Measurements from ENCODE around the gene BTBD7. TPM values are rescaled to one million over a fixed set of nuclear protein-coding genes. Genes with fewer than 3 reads are reported as not detected.

Gene BTBD7
- polyA plus RNA-seq, 1 donor (not counting 4 experiments of a cell fraction or from before 2014, with no cell fraction given) = 25.1 TPM

- Histone ChIP-seq H3K9ac (ENCODE audit: control insufficient read depth, extremely low read depth, insufficient read depth, low read length) (no peak overlapping the region), H4K20me1 (ENCODE audit: control insufficient read depth, extremely low read depth, insufficient read depth, low read length) (no peaks in the 10 kb centered on the region), H3K27me3 (ENCODE audit: control insufficient read depth, extremely low read depth, insufficient read depth, low read length) (no peaks in the 10 kb centered on the region), H3K4me2 (ENCODE audit: control insufficient read depth, extremely low read depth, insufficient read depth, low read depth, low read length) (no peak overlapping the region), H3K9me3 (ENCODE audit: control insufficient read depth, low read depth, low read length) (no peaks in the 10 kb centered on the region), H2AFZ (ENCODE audit: control insufficient read depth, low read length) (no peak overlapping the region), H3K4me1 (ENCODE audit: control insufficient read depth, extremely low read depth, insufficient read depth, low read length) (no peaks in the 10 kb centered on the region), H3K9me1 (ENCODE audit: control insufficient read depth, extremely low read depth, insufficient read depth, low read length) (no peaks in the 10 kb centered on the region), H3K36me3 (ENCODE audit: control insufficient read depth in 2 of 2, extremely low read depth in 1 of 2, insufficient read depth in 2 of 2, low read length in 2 of 2) (no peaks in the 10 kb centered on the region), H3K27ac (ENCODE audit: control insufficient read depth, insufficient read depth, low read length) (no peak overlapping the region), H3K79me2 (ENCODE audit: control insufficient read depth, insufficient read depth, low read length) (no peaks in the 10 kb centered on the region), H3K4me3 (ENCODE audit: control insufficient read depth in 2 of 3, extremely low read depth in 1 of 3, insufficient read depth in 2 of 3, low read depth in 1 of 3, low read length in 3 of 3) (no peak overlapping the region)
- no peak for TF ChIP-seq EZH2 (IDR thresholded peaks at IDR 0.05; ENCODE audit: low read length)
- no peak for TF ChIP-seq CTCF (optimal IDR thresholded peaks at IDR 0.05 in 1 of 3, IDR thresholded peaks at IDR 0.05 in 1 of 3, conservative IDR thresholded peaks at IDR 0.05 in 1 of 3; ENCODE audit: extremely low read depth in 1 of 3, insufficient read depth in 2 of 3, low read length in 3 of 3)
- dilution Hi-C loops (cut with MboI; ENCODE audit: extremely low pct_ligation_motif_present, low sequenced_read_pairs) = no loop called here
- DNase-seq (ENCODE audit: low read depth, low spot score) = no peak
- FAIRE-seq = no peak
Observed at GRCh38 chr14:93381644-93382043, 48.8 kb upstream of the BTBD7 start.

GRCh38 chr14:93379831-93380230 is 47.0 kb upstream of the BTBD7 start:
- FAIRE-seq (no peak), DNase-seq (ENCODE audit: low read depth, low spot score) (no peak)
- Histone ChIP-seq H3K79me2 (ENCODE audit: control insufficient read depth, insufficient read depth, low read length) (no peaks in the 10 kb centered on the region), H3K4me3 (ENCODE audit: control insufficient read depth in 2 of 3, extremely low read depth in 1 of 3, insufficient read depth in 2 of 3, low read depth in 1 of 3, low read length in 3 of 3) (no peak overlapping the region), H3K27ac (ENCODE audit: control insufficient read depth, insufficient read depth, low read length) (no peak overlapping the region), H4K20me1 (ENCODE audit: control insufficient read depth, extremely low read depth, insufficient read depth, low read length) (no peaks in the 10 kb centered on the region), H3K4me2 (ENCODE audit: control insufficient read depth, extremely low read depth, insufficient read depth, low read depth, low read length) (no peak overlapping the region), H2AFZ (ENCODE audit: control insufficient read depth, low read length) (no peak overlapping the region), H3K36me3 (ENCODE audit: control insufficient read depth in 2 of 2, extremely low read depth in 1 of 2, insufficient read depth in 2 of 2, low read length in 2 of 2) (no peaks in the 10 kb centered on the region), H3K27me3 (ENCODE audit: control insufficient read depth, extremely low read depth, insufficient read depth, low read length) (no peaks in the 10 kb centered on the region), H3K9me3 (ENCODE audit: control insufficient read depth, low read depth, low read length) (no peaks in the 10 kb centered on the region), H3K9ac (ENCODE audit: control insufficient read depth, extremely low read depth, insufficient read depth, low read length) (no peak overlapping the region), H3K4me1 (ENCODE audit: control insufficient read depth, extremely low read depth, insufficient read depth, low read length) (no peaks in the 10 kb centered on the region), H3K9me1 (ENCODE audit: control insufficient read depth, extremely low read depth, insufficient read depth, low read length) (no peaks in the 10 kb centered on the region)
- dilution Hi-C loops (cut with MboI; ENCODE audit: extremely low pct_ligation_motif_present, low sequenced_read_pairs) = no loop called here
- no peak for TF ChIP-seq EZH2 (IDR thresholded peaks at IDR 0.05; ENCODE audit: low read length)
- TF ChIP-seq CTCF (optimal IDR thresholded peaks at IDR 0.05 in 1 of 3, IDR thresholded peaks at IDR 0.05 in 1 of 3, conservative IDR thresholded peaks at IDR 0.05 in 1 of 3; ENCODE audit: extremely low read depth in 1 of 3, insufficient read depth in 2 of 3, low read length in 3 of 3) = no peak
